ENCODE data around the gene ZBTB32.

- TF ChIP-seq SMC3 (IDR thresholded peaks at IDR 0.05) (no peak), RAD21 (conservative IDR thresholded peaks at IDR 0.05 in 1 of 2, IDR thresholded peaks at IDR 0.05 in 1 of 2) (no peak), CTCF (IDR thresholded peaks at IDR 0.05) (no peak), NR3C1 (IDR thresholded peaks at IDR 0.05) (no peak)
Measured at GRCh38 chr19:35673121-35673804, 31.1 kb upstream of the ZBTB32 start.
